ENCODE results near the gene CEP112.

Gene CEP112

DNA sequence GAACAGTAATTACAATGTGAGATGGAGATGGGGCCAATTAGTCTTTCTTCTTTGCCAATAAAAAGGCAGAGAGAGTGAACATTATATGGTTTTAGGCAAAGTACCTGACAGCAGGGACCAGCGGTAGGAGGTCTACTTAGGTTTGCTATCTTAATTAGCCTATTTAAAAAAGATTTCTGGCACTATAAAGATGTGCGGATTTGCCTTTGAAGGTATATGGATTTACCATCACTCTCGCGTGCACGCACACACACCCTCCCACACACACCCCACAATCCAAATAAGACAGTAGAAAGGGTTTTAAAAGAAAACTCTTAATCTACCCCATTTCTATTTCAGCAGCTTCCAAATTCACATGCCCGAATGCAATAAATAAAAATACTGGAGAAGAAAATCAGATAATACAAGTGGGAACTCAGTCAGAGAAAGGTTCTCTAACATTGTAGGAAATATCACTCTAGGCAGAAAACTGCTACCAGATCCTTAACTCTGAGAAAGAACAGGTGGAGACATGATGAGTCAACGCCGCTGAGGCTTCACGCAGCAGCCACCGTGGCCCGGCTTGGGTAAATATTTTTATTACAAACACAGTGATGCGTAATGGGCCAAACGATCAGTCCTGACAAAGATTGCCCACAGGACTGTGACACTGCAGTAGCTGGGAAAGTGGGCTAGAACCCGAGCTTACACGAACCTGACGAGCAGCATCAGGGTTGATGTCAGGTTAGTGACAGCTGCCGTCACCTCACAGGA is 563.9 kb downstream of the CEP112 start:
- DNase-seq, result no peak

DNA sequence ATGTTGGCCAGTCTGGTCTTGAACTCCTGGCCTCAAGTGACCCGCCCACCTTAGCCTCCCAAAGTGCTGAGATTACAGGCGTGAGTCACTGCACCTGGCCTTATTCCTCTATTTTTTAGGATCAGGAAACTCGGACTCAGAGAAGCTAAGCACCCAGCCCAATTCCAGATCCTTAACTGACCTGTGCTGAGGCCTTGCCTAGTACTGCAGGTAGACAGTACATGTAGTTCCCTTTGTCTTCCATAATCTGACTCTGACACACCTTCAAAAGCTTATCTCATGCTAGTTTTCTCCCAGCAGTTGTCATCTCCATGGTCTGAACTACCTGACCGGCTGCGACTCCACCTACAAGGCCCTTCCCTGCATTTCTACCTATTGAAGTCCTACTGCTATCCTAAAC is 564.8 kb downstream of the CEP112 start:
- DNase-seq, result no peak

GRCh38 chr17:65626451-65626850 is 565.5 kb downstream of the CEP112 start:
- no peak for DNase-seq

DNA sequence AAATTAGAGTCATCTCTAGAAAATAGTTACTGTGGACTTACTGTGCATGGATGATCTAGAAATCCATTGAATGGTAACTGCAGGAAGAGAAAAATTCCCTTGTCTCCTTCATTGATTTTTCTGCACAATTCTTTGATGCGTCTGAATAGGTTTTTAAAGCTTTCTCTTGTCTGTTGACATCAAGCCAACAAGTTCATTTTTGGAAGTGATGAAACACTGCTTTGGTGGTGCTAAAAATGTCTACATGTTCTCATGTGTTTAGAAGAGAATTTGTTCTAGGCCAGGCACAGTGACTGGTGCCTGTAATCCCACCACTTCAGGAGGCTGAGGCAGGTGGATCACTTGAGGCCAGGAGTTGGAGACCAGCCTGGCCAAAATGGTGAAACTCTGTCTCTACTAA is 573.4 kb downstream of the CEP112 start:
- DNase-seq, result no peak

GRCh38 chr17:65617496-65617895 is 574.4 kb downstream of the CEP112 start:
- no peak for DNase-seq

DNA sequence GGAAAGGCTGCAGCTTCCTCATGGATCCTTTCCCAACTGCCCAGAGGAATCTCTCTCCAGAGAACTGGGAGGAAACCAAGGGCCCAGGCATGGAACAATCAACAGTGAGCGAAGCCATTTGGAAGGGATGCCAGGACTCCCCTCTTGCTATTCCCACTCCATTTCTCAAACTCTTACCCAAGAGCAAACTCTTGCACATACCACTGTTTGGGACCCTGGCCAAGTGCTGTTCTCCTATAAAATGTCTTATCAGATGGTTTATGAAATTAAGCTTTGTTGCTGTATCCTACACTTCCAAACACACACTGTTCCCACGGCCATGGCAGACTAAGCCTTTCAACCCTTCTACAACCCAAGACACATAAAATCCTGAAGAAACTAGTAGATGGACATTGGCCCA is 582.2 kb downstream of the CEP112 start:
- DNase-seq, result no peak

DNA sequence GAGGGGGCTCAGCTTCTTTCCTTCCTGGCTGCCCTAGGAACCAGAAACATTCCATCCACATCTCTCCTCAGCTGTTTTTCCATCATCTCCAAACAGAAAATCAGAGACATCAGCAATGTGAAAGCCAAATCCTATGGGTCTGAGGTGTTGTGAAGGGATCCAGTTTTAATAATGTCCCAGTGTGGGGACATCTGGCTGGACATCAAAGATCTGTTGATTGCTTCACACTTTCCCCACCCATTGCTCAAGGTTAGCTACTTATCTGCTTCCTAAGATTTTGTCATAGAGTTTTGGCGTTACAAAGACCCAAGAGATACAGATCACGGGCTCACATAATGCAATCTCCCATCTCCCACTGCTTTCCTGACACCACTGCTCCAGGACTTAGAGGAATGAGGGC is 582.6 kb downstream of the CEP112 start:
- DNase-seq, result no peak

GRCh38 chr17:65604070-65604469 is 587.9 kb downstream of the CEP112 start:
- no peak for DNase-seq

DNA sequence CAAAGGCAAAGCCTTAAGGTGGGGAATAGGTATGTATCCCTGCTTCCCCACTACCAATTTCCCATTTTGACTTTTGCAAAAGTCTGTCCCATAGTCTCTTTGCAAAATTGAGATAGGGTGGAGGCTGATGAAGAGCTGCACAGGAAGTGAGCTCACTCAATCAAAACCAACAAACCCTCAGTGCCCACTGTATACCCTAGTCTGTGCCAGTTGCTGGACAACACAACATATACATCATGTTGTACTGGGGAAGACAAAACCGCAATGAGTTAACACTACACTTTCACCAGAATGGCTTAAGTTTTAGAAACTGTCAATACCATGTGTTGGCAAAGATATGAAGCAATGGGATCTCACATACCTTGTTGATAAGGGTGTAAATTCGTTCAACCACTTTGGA is 590.1 kb downstream of the CEP112 start:
- DNase-seq, result no peak

GRCh38 chr17:65601145-65601544 is 590.8 kb downstream of the CEP112 start:
- DNase-seq, result no peak

GRCh38 chr17:65600518-65600917 is 591.4 kb downstream of the CEP112 start:
- DNase-seq, result no peak

- DNase-seq, result no peak
These were observed 592.3 kb downstream of the CEP112 start for GRCh38 chr17:65599650-65600049.

DNA sequence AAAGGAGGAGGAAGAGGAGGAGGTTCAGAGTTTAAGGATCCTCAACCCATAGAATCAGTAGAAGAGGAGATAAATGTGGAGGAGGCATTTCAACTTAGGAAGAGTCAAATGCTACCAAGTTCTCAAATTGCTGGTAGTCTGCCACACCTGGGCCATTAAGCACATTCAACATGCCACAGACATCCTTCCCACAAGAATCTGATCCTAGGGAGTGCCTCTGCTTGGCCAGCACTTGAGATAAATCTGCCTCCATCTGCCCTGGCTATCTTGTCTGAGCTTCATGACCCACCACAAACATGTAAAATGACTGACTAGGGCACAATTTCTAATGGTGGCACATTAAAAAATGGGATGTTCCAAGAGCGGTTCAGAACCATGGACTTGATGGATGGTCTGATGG is 593.2 kb downstream of the CEP112 start:
- no peak for DNase-seq

DNA sequence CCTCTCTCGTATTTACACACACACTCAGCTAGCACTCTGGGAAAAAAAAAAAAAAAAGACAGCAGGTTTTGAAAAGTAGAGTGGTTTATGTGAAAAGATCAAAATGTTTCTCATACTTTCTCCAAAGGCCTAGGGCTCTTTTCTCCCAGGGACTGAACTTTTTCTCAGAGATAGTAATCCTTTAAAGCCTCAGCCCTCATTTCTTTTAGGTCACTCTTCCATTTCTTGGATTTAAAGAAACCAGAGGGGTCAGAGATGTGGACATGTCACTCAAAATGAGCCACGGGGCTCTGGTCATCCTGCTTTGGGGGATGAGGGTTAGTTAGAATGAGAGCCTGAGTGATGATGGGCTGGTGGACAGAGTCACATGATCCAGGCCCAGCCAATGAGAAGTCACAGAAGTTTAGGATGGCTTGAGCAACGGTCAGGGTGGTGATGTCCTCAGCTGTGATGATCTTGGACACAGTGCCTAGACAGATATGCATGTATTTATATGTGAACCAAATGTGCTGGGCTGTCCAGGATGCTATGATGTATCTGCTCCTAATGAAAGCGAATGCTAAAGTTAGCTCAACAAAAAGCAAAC is 596.8 kb downstream of the CEP112 start:
- no peak for DNase-seq

- no peak for DNase-seq
These were observed 597.8 kb downstream of the CEP112 start for GRCh38 chr17:65593855-65594845.

- DNase-seq, result no peak
These were observed 598.7 kb downstream of the CEP112 start for GRCh38 chr17:65593092-65593854.

- no peak for DNase-seq
These were observed 599.6 kb downstream of the CEP112 start for GRCh38 chr17:65592125-65592965.

DNA sequence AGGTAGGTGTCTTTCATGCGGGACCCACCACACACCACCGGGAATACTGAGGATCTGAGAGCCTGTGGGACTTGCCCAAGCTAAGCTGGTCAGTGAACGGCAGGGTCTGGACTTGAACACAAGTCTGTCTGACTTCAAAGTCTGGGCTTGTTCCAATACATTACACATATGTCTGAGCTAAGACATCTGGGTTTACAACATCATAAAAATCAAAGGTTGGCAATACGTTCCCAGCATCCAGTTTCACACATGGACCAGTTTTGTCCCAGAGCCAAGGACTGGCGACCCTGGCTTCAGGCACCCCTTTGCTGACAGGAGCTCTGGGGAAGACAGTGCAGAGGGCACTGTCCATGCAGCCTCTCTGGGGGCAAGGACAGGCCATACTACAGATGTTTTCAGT is 602.6 kb downstream of the CEP112 start:
- no peak for DNase-seq

DNA sequence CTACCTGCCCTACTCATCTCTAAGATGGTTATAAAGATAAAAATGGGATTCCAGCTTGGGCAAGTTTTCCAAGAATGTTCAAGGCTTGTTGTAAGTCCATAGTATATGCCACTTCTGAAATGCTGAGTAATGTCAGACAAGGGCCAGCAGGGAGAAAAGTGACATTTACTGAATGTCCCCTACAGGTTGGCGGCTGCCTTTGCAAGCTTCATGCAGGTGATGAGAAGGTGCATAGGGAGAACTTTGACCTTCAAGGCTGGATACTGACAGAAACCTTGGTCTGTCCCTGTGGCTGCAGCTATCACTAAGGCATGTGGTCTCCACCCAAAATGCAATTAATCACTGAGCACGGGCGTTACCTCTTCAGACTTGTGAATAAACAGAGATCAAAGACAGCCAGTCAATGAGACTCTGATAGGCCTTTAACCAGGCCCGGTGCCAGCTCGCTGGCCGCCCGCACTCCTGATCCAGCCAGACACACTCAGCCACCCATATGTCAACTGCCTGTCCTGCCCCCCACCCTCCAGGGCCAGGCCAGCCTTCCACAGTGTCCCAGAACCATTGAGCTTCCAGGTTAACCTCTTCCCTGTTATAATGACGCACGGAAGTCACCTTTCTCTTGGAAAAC is 603.6 kb downstream of the CEP112 start:
- no peak for DNase-seq

DNA sequence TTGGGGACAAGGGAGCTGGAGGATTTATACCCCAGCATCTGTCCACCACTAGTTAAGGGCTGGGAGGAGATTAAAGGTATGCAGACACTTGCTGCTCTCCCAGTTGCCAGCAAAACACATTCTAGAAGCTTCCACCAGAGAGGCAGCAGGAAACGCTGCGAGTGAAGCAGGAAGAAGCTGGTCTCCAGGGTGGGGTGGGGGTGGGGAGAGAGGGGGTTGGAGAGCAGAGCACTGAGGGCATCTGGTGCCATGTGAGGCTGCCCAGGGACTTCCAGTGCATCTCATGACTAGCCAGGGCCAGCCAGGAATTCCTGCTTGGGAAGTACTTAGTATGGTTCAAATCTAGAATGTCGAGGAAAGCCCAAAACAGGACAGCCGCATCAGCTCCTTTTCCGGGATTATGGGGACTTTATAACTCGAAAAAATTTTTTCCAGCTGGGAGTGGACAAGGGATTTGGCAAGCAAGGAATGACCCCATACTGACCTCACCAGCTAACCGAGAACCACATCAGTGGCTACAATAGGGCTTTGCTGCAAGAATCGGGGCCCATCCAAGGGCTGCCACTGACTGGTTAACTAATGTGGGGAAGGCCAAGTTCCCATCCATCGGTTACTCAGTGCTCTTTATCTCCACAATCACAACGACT is 604.3 kb downstream of the CEP112 start:
- no peak for DNase-seq

GRCh38 chr17:65586899-65587298 is 605.0 kb downstream of the CEP112 start:
- no peak for DNase-seq
